ENCODE results near the gene FLT1. TPM values are rescaled to one million over a fixed set of nuclear protein-coding genes. Genes with fewer than 3 reads are reported as not detected.

The FLT1 gene
- total and polyA plus RNA-seq, 2 of the 13 experiments (the other 11 are each of a cell fraction or from before 2014, with no cell fraction given) = 0.02 TPM; not detected in 1

DNA sequence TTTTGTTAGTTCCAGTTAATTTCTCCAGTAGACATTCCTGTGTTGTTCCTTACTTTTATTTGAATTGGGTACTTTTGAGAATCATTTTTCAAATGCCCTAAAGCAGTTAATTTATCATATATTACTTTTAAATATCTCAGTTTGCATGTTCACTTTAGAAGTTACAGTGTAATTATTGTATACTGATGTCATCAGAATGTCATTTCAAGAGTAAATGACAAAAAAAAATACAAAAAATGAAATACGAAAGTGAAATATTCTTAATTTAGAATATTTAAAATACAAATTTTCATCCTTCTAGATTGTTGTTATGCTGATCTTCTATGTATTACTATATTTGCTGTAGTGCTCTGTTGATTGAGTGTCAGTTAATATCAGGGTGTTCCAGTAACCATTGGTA is 242.4 kb downstream of the FLT1 start:
- BruUV-seq (replicated peaks) = no TSS peak
- ChIA-PET POLR2A (no interaction called here), CTCF (ENCODE audit: low intra/inter-chr PET ratio, low total read pairs) (no interaction called here)
- in situ Hi-C loops (cut with HindIII; ENCODE audit: extremely low pct_ligation_motif_present, low pct_unique_long_range_greater_than_20kb) = no loop called here
- H3K27ac ChIP-seq (ENCODE audit: extremely low read length, insufficient read depth, low read length) = no peak overlapping the region
- intact Hi-C loops (cut with micrococcal nuclease; ENCODE audit: unreplicated experiment) = no loop called here
- H3K36me3 ChIP-seq (replicated peaks in 1 of 2; ENCODE audit: control insufficient read depth in 1 of 2, insufficient read depth in 2 of 2, low read length in 2 of 2) = peaks cover 4 to 5% of the 10 kb centered on the region in 2 experiments; a peak in 2 of 5 replicates
- TF ChIP-seq SUZ12 (IDR thresholded peaks at IDR 0.05; ENCODE audit: low read depth, low read length) = no peak
- H3K9me3 ChIP-seq (ENCODE audit: low read length) = no peaks in the 10 kb centered on the region
- H4K20me1 ChIP-seq (ENCODE audit: insufficient read depth, low read length) = no peaks in the 10 kb centered on the region
- H2AFZ ChIP-seq (ENCODE audit: low read length) = no peak overlapping the region
- 96% methylated on average over 1 of the region's 1 CpG for WGBS (ENCODE audit: low lambda C conversion rate)
- no peaks in the 10 kb centered on the region for H3K79me2 ChIP-seq (ENCODE audit: insufficient read depth, low read length)
- FAIRE-seq = no peak
- H3K4me1 ChIP-seq (ENCODE audit: insufficient read depth, low read length) = no peaks in the 10 kb centered on the region
- no peak for DNase-seq (ENCODE audit: low spot score)
- ATAC-seq = no peak
- no peak overlapping the region for H3K4me3 ChIP-seq (replicated peaks in 1 of 3; ENCODE audit: insufficient read depth in 1 of 3, low read depth in 2 of 3, low read length in 3 of 3)
- H3K9ac ChIP-seq (ENCODE audit: insufficient read depth, low read depth, low read length) = no peak overlapping the region
- no peaks in the 10 kb centered on the region for H3K27me3 ChIP-seq (ENCODE audit: control insufficient read depth in 1 of 2, insufficient read depth in 2 of 2, low read length in 2 of 2)
- no peak overlapping the region for H3K4me2 ChIP-seq (ENCODE audit: low read depth, low read length)

DNA sequence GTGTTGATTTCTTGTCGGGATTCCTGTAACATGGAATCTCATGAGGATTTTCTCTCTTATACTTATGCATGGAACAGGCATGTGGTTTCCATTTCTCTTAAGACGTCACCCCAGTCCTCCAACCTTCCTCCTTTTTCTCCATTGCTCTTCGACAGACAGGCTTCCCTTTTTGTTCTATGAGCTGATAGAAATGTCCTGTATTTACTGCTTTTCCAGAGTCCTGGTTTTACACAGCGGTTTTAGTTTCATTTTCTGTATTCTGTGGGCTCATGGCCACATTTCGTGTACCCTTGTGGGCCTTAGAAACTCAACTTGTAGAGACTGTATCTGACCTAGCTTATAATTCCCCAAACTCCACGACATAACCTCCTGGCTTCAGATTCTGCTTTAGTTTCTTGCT is 243.5 kb downstream of the FLT1 start:
- no TSS peak for BruUV-seq (replicated peaks)
- intact Hi-C loops (cut with micrococcal nuclease; ENCODE audit: unreplicated experiment) = no loop called here
- DNase-seq (ENCODE audit: low spot score) (no peak), ATAC-seq (no peak), FAIRE-seq (no peak)
- CTCF ChIA-PET (ENCODE audit: low intra/inter-chr PET ratio, low total read pairs) = no interaction called here
- Histone ChIP-seq H3K4me1 (ENCODE audit: insufficient read depth, low read length) (no peaks in the 10 kb centered on the region), H3K4me2 (ENCODE audit: low read depth, low read length) (no peak overlapping the region), H3K27ac (ENCODE audit: extremely low read length, insufficient read depth, low read length) (no peak overlapping the region), H3K27me3 (ENCODE audit: control insufficient read depth in 1 of 2, insufficient read depth in 2 of 2, low read length in 2 of 2) (no peaks in the 10 kb centered on the region), H4K20me1 (ENCODE audit: insufficient read depth, low read length) (no peaks in the 10 kb centered on the region), H3K79me2 (ENCODE audit: insufficient read depth, low read length) (no peaks in the 10 kb centered on the region), H2AFZ (ENCODE audit: low read length) (no peak overlapping the region), H3K36me3 (replicated peaks in 1 of 2; ENCODE audit: control insufficient read depth in 1 of 2, insufficient read depth in 2 of 2, low read length in 2 of 2) (peaks cover 3 to 5% of the 10 kb centered on the region in 2 experiments; a peak in 1 of 5 replicates), H3K4me3 (replicated peaks in 1 of 3; ENCODE audit: insufficient read depth in 1 of 3, low read depth in 2 of 3, low read length in 3 of 3) (no peak overlapping the region), H3K9ac (ENCODE audit: insufficient read depth, low read depth, low read length) (no peak overlapping the region), H3K9me3 (ENCODE audit: low read length) (no peaks in the 10 kb centered on the region)
- POLR2A ChIA-PET = no interaction called here
- TF ChIP-seq, protein P1, sequence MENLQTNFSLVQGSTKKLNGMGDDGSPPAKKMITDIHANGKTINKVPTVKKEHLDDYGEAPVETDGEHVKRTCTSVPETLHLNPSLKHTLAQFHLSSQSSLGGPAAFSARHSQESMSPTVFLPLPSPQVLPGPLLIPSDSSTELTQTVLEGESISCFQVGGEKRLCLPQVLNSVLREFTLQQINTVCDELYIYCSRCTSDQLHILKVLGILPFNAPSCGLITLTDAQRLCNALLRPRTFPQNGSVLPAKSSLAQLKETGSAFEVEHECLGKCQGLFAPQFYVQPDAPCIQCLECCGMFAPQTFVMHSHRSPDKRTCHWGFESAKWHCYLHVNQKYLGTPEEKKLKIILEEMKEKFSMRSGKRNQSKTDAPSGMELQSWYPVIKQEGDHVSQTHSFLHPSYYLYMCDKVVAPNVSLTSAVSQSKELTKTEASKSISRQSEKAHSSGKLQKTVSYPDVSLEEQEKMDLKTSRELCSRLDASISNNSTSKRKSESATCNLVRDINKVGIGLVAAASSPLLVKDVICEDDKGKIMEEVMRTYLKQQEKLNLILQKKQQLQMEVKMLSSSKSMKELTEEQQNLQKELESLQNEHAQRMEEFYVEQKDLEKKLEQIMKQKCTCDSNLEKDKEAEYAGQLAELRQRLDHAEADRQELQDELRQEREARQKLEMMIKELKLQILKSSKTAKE (CRISPR knock-in tag; IDR thresholded peaks at IDR 0.05; ENCODE audit: borderline replicate concordance) = no peak
- no peak for TF ChIP-seq ZNF569 (CRISPR knock-in tag; IDR thresholded peaks at IDR 0.05; ENCODE audit: borderline replicate concordance)
- WGBS (ENCODE audit: low lambda C conversion rate) = 97% methylated on average over 6 of the region's 6 CpGs
- in situ Hi-C loops (cut with HindIII; ENCODE audit: extremely low pct_ligation_motif_present, low pct_unique_long_range_greater_than_20kb) = no loop called here
